SK-N-MC (cell line): ENCODE measurements around the gene CLCNKA.

Experiments
- EZH2 ChIP-seq: fragments of 200-600 bp; sonication (generic); IDR thresholded peaks from one replicate; pipeline ENCODE4 v1.6.1; 2017; ENCODE audit warnings: antibody characterized with exemption
- POLR2AphosphoS5 ChIP-seq: IDR thresholded peaks from 2 replicates; pipeline ENCODE4 v1.6.1; 2012; ENCODE audit warnings: mild to moderate bottlenecking, low read depth, low read length, borderline replicate concordance

DNA sequence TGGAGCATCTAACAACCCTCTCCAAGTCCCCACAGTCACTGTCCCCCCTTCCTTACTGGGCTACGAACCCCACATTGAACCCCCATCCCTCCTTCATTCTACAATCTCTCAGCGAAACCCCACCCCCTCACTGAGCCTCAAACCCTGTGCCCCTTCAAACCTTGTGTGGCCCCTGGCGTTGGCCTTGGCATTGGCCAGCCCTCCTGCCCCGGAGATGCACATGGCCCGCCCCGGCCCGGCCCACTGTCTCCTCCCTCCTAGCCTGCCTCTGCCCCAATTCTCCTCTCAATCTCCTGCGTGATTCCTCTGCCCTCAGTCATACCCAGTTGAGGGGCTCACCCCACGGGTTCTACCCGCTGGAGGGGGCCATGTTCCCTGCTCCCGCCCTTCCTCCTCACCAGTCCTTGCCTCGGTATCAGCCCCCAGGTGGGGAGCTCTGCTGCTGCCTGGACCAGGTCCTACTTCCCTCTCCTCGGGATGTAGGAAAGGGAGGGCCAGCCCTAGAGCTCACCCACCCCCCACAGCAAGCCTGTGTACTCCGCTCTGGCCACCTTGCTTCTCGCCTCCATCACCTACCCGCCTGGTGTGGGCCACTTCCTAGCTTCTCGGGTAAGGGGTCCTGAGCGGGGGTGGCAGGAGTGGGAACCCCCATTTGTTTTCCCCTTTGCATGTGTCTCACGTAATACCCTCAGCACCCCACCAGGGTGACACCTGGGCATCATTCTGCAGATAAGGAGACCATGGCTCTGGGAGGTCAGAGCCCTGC is 6.6 kb downstream of the CLCNKA start:
- TF ChIP-seq POLR2AphosphoS5 (no peak), EZH2 (no peak)
